Chondrocyte (in vitro differentiated cells): ENCODE measurements around the gene AHSP. TPM values are rescaled to one million over a fixed set of nuclear protein-coding genes. Genes with fewer than 3 reads are reported as not detected.
"Not testable (repeated sequence)": the region's sequence is repeated elsewhere in the genome, so short reads cannot be mapped to it uniquely, and the experiment has no call there.

Source experiments
- DNase-seq: peaks from one replicate; pipeline ENCODE4 v3.0.0; 2021; ENCODE audit warnings: mixed read lengths, low spot score
- H3K27ac Mint-ChIP-seq: one replicate; pipeline ENCODE4 v1.8.0; 2021; ENCODE audit warnings: mild to moderate bottlenecking, moderate library complexity, mixed read lengths; ENCODE audit not compliant: unreplicated experiment
- H3K27me3 Mint-ChIP-seq: 2 replicates; pipeline ENCODE4 v1.8.0; 2021; ENCODE audit warnings: low read depth, mixed read lengths
- H3K36me3 Mint-ChIP-seq: 2 replicates; pipeline ENCODE4 v1.8.0; 2021; ENCODE audit warnings: low read depth, mixed read lengths
- H3K4me1 Mint-ChIP-seq: 2 replicates; pipeline ENCODE4 v1.8.0; 2021; ENCODE audit warnings: low read depth, mild to moderate bottlenecking, mixed read lengths
- H3K4me3 Mint-ChIP-seq: one replicate; pipeline ENCODE4 v1.8.0; 2021; ENCODE audit warnings: mild to moderate bottlenecking, moderate library complexity, mixed read lengths; ENCODE audit not compliant: unreplicated experiment
- H3K9me3 Mint-ChIP-seq: 2 replicates; pipeline ENCODE4 v1.8.0; 2021; ENCODE audit warnings: low read depth, mixed read lengths
- total RNA-seq: library from RNA; stranded (reverse); gene quantifications from 3 replicates; pipeline ENCODE4 v1.2.1, GENCODE V29; 2021
- TF ChIP-seq, protein P1 (sequence below): fragments of 200-600 bp; sonication (generic); IDR thresholded peaks from 2 replicates; pipeline ENCODE4 v1.5.0; 2021; ENCODE audit warnings: antibody characterized with exemption, mild to moderate bottlenecking, moderate library complexity

Gene AHSP
- total RNA-seq, 1 donor from 2014 or later, result not detected

DNA sequence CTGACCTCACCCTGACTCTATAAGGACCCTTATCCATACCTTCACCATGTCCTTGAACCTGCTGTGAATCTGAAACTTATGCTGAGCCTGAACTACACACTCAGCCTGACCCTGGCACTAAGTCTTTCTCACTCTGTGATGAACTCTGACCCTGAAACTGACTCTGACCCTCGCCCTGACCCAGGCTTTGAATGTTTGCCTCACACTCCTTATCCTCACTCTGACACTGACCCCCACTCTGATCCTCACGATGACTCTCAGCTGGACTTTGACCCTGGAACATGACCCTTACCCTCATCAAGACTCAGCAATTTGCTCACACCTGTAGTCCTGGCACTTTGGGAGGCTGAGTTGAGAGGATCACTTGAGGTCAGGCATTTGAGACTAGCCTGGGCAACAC is 4.4 kb downstream of the AHSP start:
- Mint-ChIP-seq H3K9me3 (no peaks in the 10 kb centered on the region), H3K27ac (no peak overlapping the region), H3K4me3 (no peak overlapping the region), H3K4me1 (peaks cover 9% of the 10 kb centered on the region), H3K27me3 (peaks cover 30% of the 10 kb centered on the region), H3K36me3 (no peaks in the 10 kb centered on the region)
- no peak for DNase-seq
- TF ChIP-seq, protein P1, sequence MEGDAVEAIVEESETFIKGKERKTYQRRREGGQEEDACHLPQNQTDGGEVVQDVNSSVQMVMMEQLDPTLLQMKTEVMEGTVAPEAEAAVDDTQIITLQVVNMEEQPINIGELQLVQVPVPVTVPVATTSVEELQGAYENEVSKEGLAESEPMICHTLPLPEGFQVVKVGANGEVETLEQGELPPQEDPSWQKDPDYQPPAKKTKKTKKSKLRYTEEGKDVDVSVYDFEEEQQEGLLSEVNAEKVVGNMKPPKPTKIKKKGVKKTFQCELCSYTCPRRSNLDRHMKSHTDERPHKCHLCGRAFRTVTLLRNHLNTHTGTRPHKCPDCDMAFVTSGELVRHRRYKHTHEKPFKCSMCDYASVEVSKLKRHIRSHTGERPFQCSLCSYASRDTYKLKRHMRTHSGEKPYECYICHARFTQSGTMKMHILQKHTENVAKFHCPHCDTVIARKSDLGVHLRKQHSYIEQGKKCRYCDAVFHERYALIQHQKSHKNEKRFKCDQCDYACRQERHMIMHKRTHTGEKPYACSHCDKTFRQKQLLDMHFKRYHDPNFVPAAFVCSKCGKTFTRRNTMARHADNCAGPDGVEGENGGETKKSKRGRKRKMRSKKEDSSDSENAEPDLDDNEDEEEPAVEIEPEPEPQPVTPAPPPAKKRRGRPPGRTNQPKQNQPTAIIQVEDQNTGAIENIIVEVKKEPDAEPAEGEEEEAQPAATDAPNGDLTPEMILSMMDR, result no peak

DNA sequence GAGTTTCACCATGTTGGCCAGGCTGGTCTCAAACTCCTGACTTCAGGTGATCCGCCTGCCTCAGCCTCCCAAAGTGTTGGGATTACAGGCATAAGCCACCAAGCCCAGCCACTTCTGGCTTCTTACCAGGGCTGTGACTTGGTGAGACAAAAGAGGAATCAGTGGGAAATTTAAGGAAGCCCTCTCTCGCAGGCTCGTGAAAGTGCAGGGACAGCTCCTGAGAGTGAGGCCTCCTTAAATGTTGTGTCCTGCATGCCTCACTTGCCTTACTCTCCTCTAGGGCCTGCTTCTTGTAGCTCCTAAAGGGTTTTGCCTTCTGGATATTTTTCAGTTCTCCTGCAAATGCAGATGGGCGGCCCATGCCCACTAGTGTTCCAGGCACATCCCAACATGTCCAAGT is 5.2 kb downstream of the AHSP start:
- TF ChIP-seq, protein P1, result no peak
- Mint-ChIP-seq H3K27ac (no peak overlapping the region), H3K36me3 (no peaks in the 10 kb centered on the region), H3K4me1 (peaks cover 9% of the 10 kb centered on the region), H3K9me3 (no peaks in the 10 kb centered on the region), H3K27me3 (peaks cover 26% of the 10 kb centered on the region), H3K4me3 (no peak overlapping the region)
- DNase-seq, result no peak

DNA sequence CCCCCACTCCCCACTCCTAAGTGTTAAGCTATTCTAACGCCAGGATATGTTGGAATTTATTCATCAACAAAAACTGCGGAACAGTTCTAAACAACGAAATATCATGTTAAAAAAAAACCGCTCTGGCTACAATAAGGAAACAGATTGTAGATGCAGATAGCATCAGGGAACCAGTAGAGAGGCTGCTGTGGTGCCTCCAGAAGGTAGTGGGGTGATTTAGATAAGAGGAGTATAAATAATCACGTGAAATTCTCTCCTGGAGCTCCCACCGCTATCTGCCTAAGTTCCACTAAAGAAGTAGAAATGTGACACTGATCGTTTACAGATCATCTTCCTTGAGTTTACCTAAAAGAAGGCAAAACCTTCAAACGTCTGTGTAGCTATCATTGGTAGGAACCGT is 8.0 kb downstream of the AHSP start:
- no peak overlapping the region for H3K27ac Mint-ChIP-seq
- H3K36me3 Mint-ChIP-seq, result peaks cover 2% of the 10 kb centered on the region
- peaks cover 14% of the 10 kb centered on the region for H3K27me3 Mint-ChIP-seq
- H3K9me3 Mint-ChIP-seq, result peaks cover 4% of the 10 kb centered on the region
- no peak for DNase-seq
- no peaks in the 10 kb centered on the region for H3K4me1 Mint-ChIP-seq
- TF ChIP-seq, protein P1, result no peak
- no peak overlapping the region for H3K4me3 Mint-ChIP-seq

DNA sequence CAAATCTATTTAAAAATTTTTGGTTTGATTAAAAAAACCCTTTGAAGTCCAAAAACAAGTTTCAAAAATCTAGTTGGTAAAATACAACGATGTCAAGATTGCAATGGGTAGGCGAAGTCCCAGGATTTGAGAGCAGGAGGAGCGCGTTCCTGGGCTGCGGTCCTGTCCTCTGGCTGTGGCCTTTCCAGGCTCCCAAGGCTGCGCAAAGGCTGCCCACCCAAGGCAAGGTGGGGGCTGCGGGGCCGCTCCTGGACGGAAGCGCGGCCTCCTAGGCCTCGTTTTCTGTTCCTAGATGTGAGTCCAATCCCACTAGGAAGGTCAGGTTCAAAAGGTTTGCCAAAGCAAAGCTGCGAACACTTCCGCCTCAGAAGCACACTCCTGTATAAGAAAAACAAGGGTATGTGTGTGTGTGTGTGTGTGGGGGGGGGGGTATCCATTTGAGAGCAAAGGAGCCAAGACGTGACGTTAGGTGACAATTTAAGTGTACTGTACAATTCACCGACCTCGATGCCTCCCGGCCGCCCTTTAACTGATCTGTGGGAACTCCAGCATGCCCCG is 9.2 kb downstream of the AHSP start:
- H3K27ac Mint-ChIP-seq, result no peak overlapping the region
- peaks cover 18% of the 10 kb centered on the region for H3K27me3 Mint-ChIP-seq
- H3K4me1 Mint-ChIP-seq, result no peaks in the 10 kb centered on the region
- no peak overlapping the region for H3K4me3 Mint-ChIP-seq
- H3K36me3 Mint-ChIP-seq, result peaks cover 2% of the 10 kb centered on the region
- H3K9me3 Mint-ChIP-seq, result peaks cover 4% of the 10 kb centered on the region
- no peak for DNase-seq
- TF ChIP-seq, protein P1, result no peak

DNA sequence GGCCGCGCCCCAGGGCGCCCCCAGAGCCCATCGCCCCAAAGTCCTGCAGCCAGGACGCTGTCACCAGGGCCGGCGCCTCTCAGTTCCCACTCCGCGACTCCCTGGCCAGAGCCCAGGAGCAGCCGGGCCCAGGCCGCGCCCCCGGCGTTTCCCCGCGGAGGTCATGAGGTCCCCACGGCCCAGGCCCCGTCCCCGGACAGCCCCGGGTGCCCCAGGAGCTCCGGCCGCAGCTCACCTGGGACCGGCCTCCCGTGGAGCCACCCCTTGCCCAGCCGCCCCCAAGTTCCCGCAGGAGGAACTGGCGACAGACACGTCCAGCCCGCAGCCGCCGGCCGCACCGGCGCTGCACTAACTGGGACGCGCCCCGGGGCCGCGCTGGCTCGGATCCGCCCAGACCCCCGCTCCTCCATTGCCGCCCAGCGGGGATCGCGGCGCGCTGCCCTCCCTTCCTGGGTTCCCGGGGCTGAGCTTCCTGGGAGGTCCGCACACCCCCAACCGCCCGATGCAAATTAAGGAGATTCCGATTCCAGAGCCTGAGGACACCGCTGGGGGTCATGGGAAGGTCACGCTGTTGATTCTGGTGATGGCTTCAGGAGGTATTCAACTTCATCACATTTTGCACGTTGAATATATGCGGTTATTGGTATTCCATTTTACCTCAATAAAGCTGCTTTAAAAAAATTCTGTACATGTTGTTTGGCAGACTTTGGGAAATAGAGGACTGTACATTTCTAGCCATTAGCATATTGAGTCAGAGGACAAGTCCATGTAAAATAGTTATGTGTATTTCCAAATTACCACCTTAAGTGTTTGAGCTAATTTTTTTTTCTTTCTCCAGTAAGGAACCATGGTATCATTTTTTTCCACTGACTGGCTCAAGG is 9.9 kb downstream of the AHSP start:
- TF ChIP-seq, protein P1, result no peak
- H3K4me1 Mint-ChIP-seq, result no peaks in the 10 kb centered on the region
- DNase-seq, result no peak
- H3K4me3 Mint-ChIP-seq, result no peak overlapping the region
- H3K9me3 Mint-ChIP-seq, result peaks cover 11% of the 10 kb centered on the region
- peaks cover 2% of the 10 kb centered on the region for H3K36me3 Mint-ChIP-seq
- peaks cover 21% of the 10 kb centered on the region for H3K27me3 Mint-ChIP-seq
- no peak overlapping the region for H3K27ac Mint-ChIP-seq

DNA sequence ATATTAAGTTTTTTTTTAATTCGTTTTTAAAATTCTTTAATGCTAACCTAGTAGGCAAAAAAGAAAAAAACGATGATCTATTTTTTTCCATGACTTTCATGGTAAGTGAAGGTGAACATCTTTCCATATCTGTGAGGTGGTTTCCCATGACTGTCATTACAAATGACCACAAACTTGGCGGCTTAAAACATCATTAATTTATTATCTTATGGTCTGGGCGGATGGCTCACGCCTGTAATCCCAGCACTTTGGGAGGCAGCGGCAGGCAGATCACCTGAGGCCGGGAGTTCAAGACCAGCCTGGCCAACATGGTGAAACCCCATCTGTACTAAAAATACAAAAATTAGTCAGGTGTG is 10.5 kb downstream of the AHSP start:
- H3K27ac Mint-ChIP-seq, H3K4me1 Mint-ChIP-seq, H3K4me3 Mint-ChIP-seq, DNase-seq, H3K36me3 Mint-ChIP-seq: not testable (repeated sequence)
- Mint-ChIP-seq H3K27me3 (peaks cover 21% of the 10 kb centered on the region), H3K9me3 (peaks cover 14% of the 10 kb centered on the region)

DNA sequence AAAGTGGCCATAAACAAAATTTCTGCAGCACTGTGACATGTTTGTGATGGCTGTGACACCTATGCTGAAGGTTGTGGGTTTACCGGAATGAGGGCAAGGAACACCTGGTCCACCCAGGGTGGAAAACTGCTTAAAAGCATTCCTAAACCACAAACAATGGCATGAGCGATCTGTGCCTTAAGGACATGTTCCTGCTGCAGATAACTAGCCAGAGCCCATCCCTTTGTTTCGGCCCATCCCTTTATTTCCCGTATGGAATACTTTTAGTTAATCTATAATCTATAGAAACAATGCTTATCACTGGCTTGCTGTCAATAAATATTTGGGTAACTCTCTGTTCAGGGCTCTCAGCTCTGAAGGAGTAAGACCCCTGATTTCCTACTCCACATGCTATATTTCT is 12.1 kb downstream of the AHSP start:
- not testable (repeated sequence) for H3K36me3 Mint-ChIP-seq
- H3K9me3 Mint-ChIP-seq, result peaks cover 18% of the 10 kb centered on the region

More for the DNA sequence above, 12.1 kb downstream of the AHSP start:
- DNase-seq, H3K4me3 Mint-ChIP-seq, H3K27ac Mint-ChIP-seq, H3K4me1 Mint-ChIP-seq: not testable (repeated sequence)
- peaks cover 22% of the 10 kb centered on the region for H3K27me3 Mint-ChIP-seq
